IMR-90 (cell line): ENCODE data around the gene HSPB6. TPM values are rescaled to one million over a fixed set of nuclear protein-coding genes. Genes with fewer than 3 reads are reported as not detected.

Experiments
- ATAC-seq: fragments of 200-7000 bp; cut with Tn5 transposase; 2 replicates; pipeline ENCODE4 v1.9.1; 2020; ENCODE audit warnings: low read depth, mild to moderate bottlenecking, moderate library complexity
- BruUV-seq: library from RNA; stranded (reverse); fragments of 400-500 nt; replicated peaks from 2 replicates; lab custom pipeline; 2021; lab: Mats Ljungman, UMichigan
- CTCF ChIA-PET: fragments of 300-600 bp; formaldehyde crosslinking; extraction: SDS; loops from one replicate; lab custom pipeline; 2021; ENCODE audit warnings: antibody characterized with exemption; lab: Yijun Ruan, JAX
- POLR2A ChIA-PET: fragments of 300-600 bp; sonication (Branson Sonifier 250); formaldehyde crosslinking; loops from one replicate; lab custom pipeline; 2022; ENCODE audit warnings: antibody characterized with exemption; ENCODE audit not compliant: unreplicated experiment; lab: Charles Lee
- DNase-seq: peaks from one replicate; pipeline ENCODE4 v3.0.0; 2013
- H2AFZ ChIP-seq: replicated peaks from 2 replicates; pipeline ENCODE3; 2013; ENCODE audit warnings: low read length, mild to moderate bottlenecking; ENCODE audit not compliant: poor library complexity
- H2AK5ac ChIP-seq: 2 replicates; pipeline ENCODE4 v1.6.1; 2013; ENCODE audit warnings: low read depth, low read length, inconsistent platforms
- H2AK9ac ChIP-seq: replicated peaks from 2 replicates; pipeline ENCODE3; 2013; ENCODE audit warnings: mild to moderate bottlenecking, low read depth, low read length, moderate library complexity; ENCODE audit not compliant: poor library complexity
- H2BK120ac ChIP-seq: 2 replicates; pipeline ENCODE4 v1.6.1; 2013; ENCODE audit warnings: low read depth, low read length, inconsistent platforms
- H2BK15ac ChIP-seq: 3 replicates; pipeline ENCODE4 v1.6.1; 2013; ENCODE audit warnings: low read depth, low read length, inconsistent platforms
- H2BK20ac ChIP-seq: 2 replicates; pipeline ENCODE4 v1.6.1; 2013; ENCODE audit warnings: low read depth, mild to moderate bottlenecking, inconsistent platforms, low read length, moderate library complexity
- H2BK5ac ChIP-seq: 2 replicates; pipeline ENCODE4 v1.6.1; 2013; ENCODE audit warnings: mild to moderate bottlenecking, low read depth, low read length, inconsistent platforms; ENCODE audit not compliant: poor library complexity, severe bottlenecking
- H3K14ac ChIP-seq: replicated peaks from 2 replicates; pipeline ENCODE4 v1.6.1; 2013; ENCODE audit warnings: low read depth, low read length, inconsistent platforms
- H3K18ac ChIP-seq: 2 replicates; pipeline ENCODE4 v1.6.1; 2013; ENCODE audit warnings: low read depth, low read length, control low read depth
- H3K23ac ChIP-seq: 2 replicates; pipeline ENCODE4 v1.6.1; 2013; ENCODE audit warnings: low read depth, low read length, inconsistent platforms
- H3K27ac ChIP-seq: 2 replicates; pipeline ENCODE4 v1.5.1; 2013; ENCODE audit warnings: mild to moderate bottlenecking, control low read depth, low read length; ENCODE audit not compliant: insufficient read depth
- H3K27me3 ChIP-seq: 2 replicates; pipeline ENCODE4 v1.6.1; 2013; ENCODE audit warnings: low read length; ENCODE audit not compliant: control insufficient read depth, insufficient read depth
- H3K36me3 ChIP-seq: 2 replicates; pipeline ENCODE4 v1.6.1; 2013; ENCODE audit warnings: low read length, mixed read lengths; ENCODE audit not compliant: control insufficient read depth, insufficient read depth
- H3K4ac ChIP-seq: 2 replicates; pipeline ENCODE4 v1.6.1; 2013; ENCODE audit warnings: low read depth, low read length, inconsistent platforms
- H3K4me1 ChIP-seq: 2 replicates; pipeline ENCODE4 v1.6.1; 2013; ENCODE audit warnings: low read length, mixed read lengths; ENCODE audit not compliant: control insufficient read depth, insufficient read depth
- H3K4me2 ChIP-seq: 2 replicates; pipeline ENCODE4 v1.6.1; 2013; ENCODE audit warnings: low read depth, mild to moderate bottlenecking, control low read depth, low read length, moderate library complexity
- H3K4me3 ChIP-seq: 2 replicates; pipeline ENCODE4 v1.5.1; 2013; ENCODE audit warnings: low read depth, mild to moderate bottlenecking, control low read depth, low read length, moderate library complexity; ENCODE audit not compliant: insufficient read depth
- H3K56ac ChIP-seq: 2 replicates; pipeline ENCODE4 v1.6.1; 2013; ENCODE audit warnings: low read length, inconsistent platforms; ENCODE audit not compliant: insufficient read depth; ENCODE audit errors: extremely low read depth
- H3K79me1 ChIP-seq, 2 experiments: 2 replicates each; pipeline ENCODE4 v1.6.1; 2013; ENCODE audit warnings: low read length in 2 of 2, inconsistent platforms in 1 of 2, low read depth in 1 of 2
- H3K9ac ChIP-seq: 2 replicates; pipeline ENCODE4 v1.6.1; 2013; ENCODE audit warnings: low read depth, low read length, control low read depth
- H3K9me1 ChIP-seq: 2 replicates; pipeline ENCODE4 v1.6.1; 2013; ENCODE audit warnings: low read length, inconsistent platforms; ENCODE audit not compliant: insufficient read depth
- H3K9me3 ChIP-seq: 2 replicates; pipeline ENCODE4 v1.6.1; 2013; ENCODE audit warnings: low read length; ENCODE audit not compliant: control insufficient read depth, insufficient read depth
- H4K20me1 ChIP-seq: 2 replicates; pipeline ENCODE4 v1.6.1; 2013; ENCODE audit warnings: low read length, inconsistent platforms; ENCODE audit not compliant: insufficient read depth
- H4K5ac ChIP-seq: 2 replicates; pipeline ENCODE4 v1.6.1; 2013; ENCODE audit warnings: mild to moderate bottlenecking, low read depth, low read length, control low read depth
- H4K8ac ChIP-seq, 2 experiments: 2 replicates each; pipeline ENCODE4 v1.6.1; 2013; ENCODE audit warnings: low read depth in 2 of 2, low read length in 2 of 2, control low read depth in 1 of 2, inconsistent platforms in 1 of 2
- H4K91ac ChIP-seq: 2 replicates; pipeline ENCODE4 v1.6.1; 2013; ENCODE audit warnings: low read depth, low read length, inconsistent platforms; ENCODE audit not compliant: insufficient read depth
- CEBPB ChIP-seq: IDR thresholded peaks from 2 replicates; pipeline ENCODE4 v1.6.1; 2012; ENCODE audit warnings: low read depth, low read length, improper control_type of control experiment
- FOS ChIP-seq: fragments of 150-350 bp; IDR thresholded peaks from 2 replicates; pipeline ENCODE4 v1.6.1; 2016; ENCODE audit warnings: low read depth, low read length
- MAFK ChIP-seq: IDR thresholded peaks from 2 replicates; pipeline ENCODE4 v1.6.1; 2012; ENCODE audit warnings: low read depth, low read length, improper control_type of control experiment
- MAZ ChIP-seq: IDR thresholded peaks from 2 replicates; pipeline ENCODE4 v1.6.1; 2012; ENCODE audit warnings: low read depth, mild to moderate bottlenecking, low read length, improper control_type of control experiment, moderate library complexity, borderline replicate concordance
- MXI1 ChIP-seq: IDR thresholded peaks from 2 replicates; pipeline ENCODE4 v1.6.1; 2012; ENCODE audit warnings: low read depth, mild to moderate bottlenecking, low read length, moderate library complexity, borderline replicate concordance
- NFE2L2 ChIP-seq: fragments of 150-350 bp; IDR thresholded peaks from 2 replicates; pipeline ENCODE4 v1.6.1; 2016; ENCODE audit warnings: low read depth, mild to moderate bottlenecking, low read length
- POLR2A ChIP-seq: IDR thresholded peaks from 2 replicates; pipeline ENCODE4 v1.6.1; 2012; ENCODE audit warnings: mild to moderate bottlenecking, low read depth, low read length
- RAD21 ChIP-seq: IDR thresholded peaks from 2 replicates; pipeline ENCODE4 v1.6.1; 2012; ENCODE audit warnings: low read length, improper control_type of control experiment
- RCOR1 ChIP-seq: IDR thresholded peaks from 2 replicates; pipeline ENCODE4 v1.6.1; 2012; ENCODE audit warnings: mild to moderate bottlenecking, low read length, improper control_type of control experiment; ENCODE audit not compliant: insufficient replicate concordance
- RFX5 ChIP-seq: IDR thresholded peaks from 2 replicates; pipeline ENCODE4 v1.8.0; 2012; ENCODE audit warnings: low read depth, mild to moderate bottlenecking, low read length, moderate library complexity
- WGBS, 2 experiments: methylation state at CpG; one replicate each; pipeline versions ENCODE4 v1.1.5 to v1.1.7; 2013; ENCODE audit warnings: missing lambda C conversion rate in 2 of 2; ENCODE audit not compliant: insufficient read length in 1 of 2; ENCODE audit errors: extremely low coverage in 2 of 2; 5-methylcytosine and 5-hydroxymethylcytosine counted together
- dilution Hi-C: fragments of 300-500 bp; cut with HindIII; formaldehyde crosslinking; loops from one replicate; pipeline ENCODE4 v1.14.3; 2018; ENCODE audit warnings: low sequenced_read_pairs; ENCODE audit not compliant: unreplicated experiment
- in situ Hi-C: fragments of 300-500 bp; cut with MboI; formaldehyde crosslinking; loops from 3 replicates; pipeline ENCODE4 v1.14.3; 2019; ENCODE audit warnings: low sequenced_read_pairs, inconsistent platforms, mixed read lengths
- intact Hi-C: fragments of 100-400 bp; cut with micrococcal nuclease; formaldehyde crosslinking; loops from 2 replicates; pipeline ENCODE4 v1.10.0; 2022
- polyA plus RNA-seq, 3 experiments: library from polyadenylated mRNA; depleted of rRNA; stranded (reverse); fragments of >200 nt; gene quantifications; 2 replicates each; pipeline ENCODE4 v1.2.3, GENCODE V29; 2012; ENCODE audit warnings: low replicate concordance in 1 of 3
- total RNA-seq: library from RNA; depleted of rRNA; stranded (reverse); fragments of >200 nt; gene quantifications from 2 replicates; pipeline ENCODE4 v1.2.3, GENCODE V29; 2012
- TF ChIP-seq, protein P1 (sequence below): fragments of 150-350 bp; IDR thresholded peaks from 2 replicates; pipeline ENCODE4 v1.6.1; 2016; ENCODE audit warnings: low read depth, mild to moderate bottlenecking, low read length, moderate library complexity, borderline replicate concordance
- TF ChIP-seq, protein P2 (sequence below): fragments of 150-350 bp; IDR thresholded peaks from 2 replicates; pipeline ENCODE4 v1.6.1; 2017; ENCODE audit warnings: mild to moderate bottlenecking, antibody characterized with exemption, low read length, low read depth

The HSPB6 gene
- total and polyA plus RNA-seq, 2 of the 4 experiments (the other 2 are of a cell fraction), result 5.7 to 206 TPM

DNA sequence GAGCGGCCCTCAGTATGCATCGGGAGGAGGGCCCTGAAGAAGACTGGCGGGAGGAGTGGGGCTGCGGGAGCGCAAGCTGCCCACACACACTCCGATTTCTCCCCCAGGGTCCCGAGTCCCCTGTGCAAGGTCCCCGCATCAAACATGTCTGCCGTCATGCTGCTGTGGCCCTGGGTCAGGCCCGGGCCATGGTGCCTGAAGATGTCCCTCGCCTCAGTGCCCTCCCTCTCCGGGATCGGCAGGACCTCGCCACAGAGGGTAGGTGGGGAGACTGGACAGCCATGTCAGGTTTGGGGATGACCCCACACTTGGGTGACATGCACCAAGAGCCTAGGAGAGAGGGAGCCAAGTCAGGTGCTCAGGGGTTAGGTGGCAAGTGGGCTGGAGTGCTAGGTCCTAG lies 34.4 kb downstream of the HSPB6 start:
- H3K4ac ChIP-seq, result no peak overlapping the region
- H2AK5ac ChIP-seq, result no peak overlapping the region
- H3K4me3 ChIP-seq, result no peak overlapping the region
- H4K91ac ChIP-seq, result no peak overlapping the region
- no peak overlapping the region for H3K23ac ChIP-seq
- no peak overlapping the region for H3K9ac ChIP-seq
- H2AK9ac ChIP-seq, result no peak overlapping the region
- H2BK5ac ChIP-seq, result no peak overlapping the region
- peaks cover 29% of the 10 kb centered on the region for H4K20me1 ChIP-seq
- 96% methylated on average over 4 of the region's 14 CpGs; no CpG with 5 or more reads in 1 of the 2 experiments for WGBS, 2 experiments
- no peak overlapping the region for H3K14ac ChIP-seq
- no peak overlapping the region for H2AFZ ChIP-seq
- no TSS peak for BruUV-seq
- H3K36me3 ChIP-seq, result peaks cover 64% of the 10 kb centered on the region
- H3K9me1 ChIP-seq, result no peaks in the 10 kb centered on the region; the same call in 1 of the 2 replicates
- H2BK120ac ChIP-seq, result no peak overlapping the region
- dilution Hi-C loops, result no loop called here
- CTCF ChIA-PET, result no interaction called here
- peaks cover 6% of the 10 kb centered on the region for H3K4me1 ChIP-seq
- H3K56ac ChIP-seq, result no peak overlapping the region
- H3K27me3 ChIP-seq, result no peaks in the 10 kb centered on the region
- intact Hi-C loops, result no loop called here
- POLR2A ChIA-PET, result no interaction called here
- no peak overlapping the region for H3K27ac ChIP-seq
- H2BK15ac ChIP-seq, result no peak overlapping the region
- no peak for ATAC-seq
- no peak overlapping the region for H2BK20ac ChIP-seq
- H3K18ac ChIP-seq, result no peak overlapping the region
- in situ Hi-C loops, result no loop called here
- no peak overlapping the region for H4K5ac ChIP-seq
- H3K4me2 ChIP-seq, result no peak overlapping the region
- H3K79me1 ChIP-seq, result peaks cover 16 to 48% of the 10 kb centered on the region in 2 experiments; a peak in 3 of 4 replicates
- no peaks in the 10 kb centered on the region for H3K9me3 ChIP-seq
- TF ChIP-seq MAZ (no peak), POLR2A (no peak), MXI1 (no peak), NFE2L2 (no peak), FOS (no peak), RFX5 (no peak), RCOR1 (no peak), CEBPB (no peak), RAD21 (no peak), MAFK (no peak)
- TF ChIP-seq, protein P1, sequence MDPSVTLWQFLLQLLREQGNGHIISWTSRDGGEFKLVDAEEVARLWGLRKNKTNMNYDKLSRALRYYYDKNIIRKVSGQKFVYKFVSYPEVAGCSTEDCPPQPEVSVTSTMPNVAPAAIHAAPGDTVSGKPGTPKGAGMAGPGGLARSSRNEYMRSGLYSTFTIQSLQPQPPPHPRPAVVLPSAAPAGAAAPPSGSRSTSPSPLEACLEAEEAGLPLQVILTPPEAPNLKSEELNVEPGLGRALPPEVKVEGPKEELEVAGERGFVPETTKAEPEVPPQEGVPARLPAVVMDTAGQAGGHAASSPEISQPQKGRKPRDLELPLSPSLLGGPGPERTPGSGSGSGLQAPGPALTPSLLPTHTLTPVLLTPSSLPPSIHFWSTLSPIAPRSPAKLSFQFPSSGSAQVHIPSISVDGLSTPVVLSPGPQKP, result no peak
- TF ChIP-seq, protein P2, sequence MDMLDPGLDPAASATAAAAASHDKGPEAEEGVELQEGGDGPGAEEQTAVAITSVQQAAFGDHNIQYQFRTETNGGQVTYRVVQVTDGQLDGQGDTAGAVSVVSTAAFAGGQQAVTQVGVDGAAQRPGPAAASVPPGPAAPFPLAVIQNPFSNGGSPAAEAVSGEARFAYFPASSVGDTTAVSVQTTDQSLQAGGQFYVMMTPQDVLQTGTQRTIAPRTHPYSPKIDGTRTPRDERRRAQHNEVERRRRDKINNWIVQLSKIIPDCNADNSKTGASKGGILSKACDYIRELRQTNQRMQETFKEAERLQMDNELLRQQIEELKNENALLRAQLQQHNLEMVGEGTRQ, result no peak
- no peak for DNase-seq
- H4K8ac ChIP-seq, result no peak overlapping the region
